H1 (cell line): ENCODE measurements around the gene SMIM35.

ENCODE experiments used
- BRCA1 ChIP-seq: IDR thresholded peaks from 2 replicates; pipeline ENCODE4 v1.6.1; 2012; ENCODE audit warnings: low read depth, low read length, improper control_type of control experiment
- CTCF ChIP-seq, 3 experiments: IDR thresholded peaks; 1 replicate in 2 of 3; 2 replicates in 1 of 3; pipeline versions ENCODE4 v1.5.1 to v1.6.1; 2011; ENCODE audit warnings: low read length in 3 of 3, mild to moderate bottlenecking in 3 of 3, inconsistent platforms in 2 of 3, low read depth in 1 of 3, moderate library complexity in 1 of 3; ENCODE audit not compliant: insufficient read depth in 1 of 3; ENCODE audit errors: control extremely low read depth in 1 of 3
- EP300 ChIP-seq, 2 experiments: IDR thresholded peaks; 1 replicate in 1 of 2; 2 replicates in 1 of 2; pipeline ENCODE4 v1.6.1; 2011 to 2012; ENCODE audit warnings: low read depth in 2 of 2, low read length in 2 of 2, mild to moderate bottlenecking in 2 of 2, borderline replicate concordance in 1 of 2, inconsistent platforms in 1 of 2, moderate library complexity in 1 of 2
- EZH2 ChIP-seq: fragments of 200-600 bp; sonication (generic); IDR thresholded peaks from 2 replicates; pipeline ENCODE4 v1.7.1; 2012; ENCODE audit warnings: low read depth, mild to moderate bottlenecking, moderate library complexity, low read length, inconsistent platforms; ENCODE audit not compliant: severe bottlenecking
- HDAC2 ChIP-seq, 2 experiments: fragments of 300-600 bp in 1 of 2; sonication (generic) in 1 of 2; IDR thresholded peaks; 2 replicates each; pipeline ENCODE4 v1.6.1; 2011 to 2012; ENCODE audit warnings: low read depth in 2 of 2, low read length in 2 of 2, mild to moderate bottlenecking in 2 of 2, moderate library complexity in 2 of 2, borderline replicate concordance in 1 of 2, inconsistent platforms in 1 of 2
- JUN ChIP-seq: IDR thresholded peaks from 2 replicates; pipeline ENCODE4 v1.6.1; 2011; ENCODE audit warnings: low read depth, mild to moderate bottlenecking, improper control_type of control experiment, low read length
- JUND ChIP-seq: IDR thresholded peaks from 2 replicates; pipeline ENCODE4 v1.6.1; 2011; ENCODE audit warnings: mild to moderate bottlenecking, improper control_type of control experiment, low read length
- POLR2A ChIP-seq, 2 experiments: IDR thresholded peaks; 1 replicate in 1 of 2; 2 replicates in 1 of 2; pipeline ENCODE4 v1.6.1; 2011; ENCODE audit warnings: low read depth in 2 of 2, low read length in 2 of 2, mild to moderate bottlenecking in 2 of 2; ENCODE audit errors: control extremely low read depth in 1 of 2
- SP2 ChIP-seq: IDR thresholded peaks from 2 replicates; pipeline ENCODE4 v1.6.1; 2012; ENCODE audit warnings: mild to moderate bottlenecking, low read length, inconsistent platforms
- TBP ChIP-seq: IDR thresholded peaks from 2 replicates; pipeline ENCODE4 v1.6.1; 2011; ENCODE audit warnings: low read depth, low read length, improper control_type of control experiment
- TCF12 ChIP-seq: IDR thresholded peaks from 2 replicates; pipeline ENCODE4 v1.6.1; 2011; ENCODE audit warnings: low read depth, mild to moderate bottlenecking, low read length

DNA sequence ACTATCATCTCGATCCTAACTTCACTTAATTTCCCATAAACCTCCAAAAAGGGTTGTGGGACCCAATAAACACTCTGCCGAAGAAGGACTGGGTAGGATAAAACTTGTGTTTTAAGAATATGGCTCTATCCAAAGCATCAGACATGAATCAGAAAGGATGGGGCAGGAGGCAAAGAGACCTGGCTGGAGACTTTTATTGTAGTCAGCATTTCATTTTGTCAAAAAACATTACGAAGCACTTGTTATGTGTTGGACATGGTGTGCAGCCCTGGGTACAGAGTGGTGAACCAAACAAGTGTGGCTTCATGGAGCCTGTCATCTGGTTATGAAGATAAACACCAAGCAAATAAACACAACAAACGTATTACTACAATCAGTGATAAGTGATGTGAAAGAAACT lies 83.3 kb downstream of the SMIM35 start:
- TF ChIP-seq BRCA1 = no peak
- TF ChIP-seq TCF12 = no peak
- TF ChIP-seq CTCF (IDR thresholded peaks at IDR 0.05; ENCODE audit: control extremely low read depth in 1 of 3, insufficient read depth in 1 of 3, low read depth in 1 of 3, low read length in 3 of 3) = no peak
- TF ChIP-seq JUND = no peak
- no peak for TF ChIP-seq POLR2A (IDR thresholded peaks at IDR 0.05; ENCODE audit: control extremely low read depth in 1 of 2, low read depth in 2 of 2, low read length in 2 of 2)
- TF ChIP-seq TBP = no peak
- TF ChIP-seq EP300 (IDR thresholded peaks at IDR 0.05; ENCODE audit: borderline replicate concordance in 1 of 2, low read depth in 2 of 2, low read length in 2 of 2) = no peak
- no peak for TF ChIP-seq JUN
- no peak for TF ChIP-seq HDAC2 (IDR thresholded peaks at IDR 0.05; ENCODE audit: borderline replicate concordance in 1 of 2, low read depth in 2 of 2, low read length in 2 of 2)
- no peak for TF ChIP-seq SP2
- no peak for TF ChIP-seq EZH2
